GM19452 (cell line): Measurements from ENCODE around the gene USP48.

Source experiments
- ATAC-seq: cut with Tn5 transposase; IDR thresholded peaks from one replicate; pipeline ENCODE4 v1.9.1; 2021; ENCODE audit not compliant: unreplicated experiment

The USP48 gene

DNA sequence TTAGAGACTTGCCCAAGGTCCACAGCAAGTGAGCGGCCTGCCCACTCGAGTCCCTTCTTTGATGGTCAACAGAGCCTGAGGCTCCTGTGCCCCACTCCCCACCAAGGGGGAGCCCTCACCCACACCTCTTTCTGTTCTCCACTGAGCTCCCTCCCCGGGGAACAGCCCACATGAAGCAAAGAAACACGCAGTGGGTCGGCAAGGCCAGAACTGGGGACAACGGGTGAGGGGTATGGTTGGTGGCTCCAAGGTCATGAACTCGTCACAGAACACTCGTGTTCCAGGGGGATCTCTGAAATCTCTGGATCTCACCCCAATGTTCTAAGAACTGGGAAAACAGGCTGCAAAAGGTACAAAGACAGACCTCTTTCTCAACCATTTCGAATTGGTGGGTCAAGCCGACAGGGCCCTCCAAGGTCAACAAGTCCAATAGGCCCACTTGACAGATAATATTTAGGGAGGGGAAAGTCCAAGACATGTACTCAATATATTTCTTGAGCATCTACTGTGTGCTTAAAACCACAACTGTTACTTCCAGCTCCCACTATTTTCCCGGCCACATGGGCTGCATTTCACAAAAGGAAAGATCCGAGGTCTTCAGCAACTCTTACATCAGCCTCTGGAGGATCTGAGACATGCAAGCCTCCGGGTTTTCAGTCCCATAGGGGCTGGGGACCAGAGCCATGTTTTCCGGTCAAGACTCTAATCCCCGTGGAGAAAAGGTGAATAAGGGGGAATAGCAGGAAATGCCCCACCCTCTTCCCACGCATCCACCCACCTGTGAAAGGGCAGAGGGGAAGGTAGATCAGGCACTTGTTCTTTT, 112.7 kb downstream of the USP48 start:
- ATAC-seq: no peak

DNA sequence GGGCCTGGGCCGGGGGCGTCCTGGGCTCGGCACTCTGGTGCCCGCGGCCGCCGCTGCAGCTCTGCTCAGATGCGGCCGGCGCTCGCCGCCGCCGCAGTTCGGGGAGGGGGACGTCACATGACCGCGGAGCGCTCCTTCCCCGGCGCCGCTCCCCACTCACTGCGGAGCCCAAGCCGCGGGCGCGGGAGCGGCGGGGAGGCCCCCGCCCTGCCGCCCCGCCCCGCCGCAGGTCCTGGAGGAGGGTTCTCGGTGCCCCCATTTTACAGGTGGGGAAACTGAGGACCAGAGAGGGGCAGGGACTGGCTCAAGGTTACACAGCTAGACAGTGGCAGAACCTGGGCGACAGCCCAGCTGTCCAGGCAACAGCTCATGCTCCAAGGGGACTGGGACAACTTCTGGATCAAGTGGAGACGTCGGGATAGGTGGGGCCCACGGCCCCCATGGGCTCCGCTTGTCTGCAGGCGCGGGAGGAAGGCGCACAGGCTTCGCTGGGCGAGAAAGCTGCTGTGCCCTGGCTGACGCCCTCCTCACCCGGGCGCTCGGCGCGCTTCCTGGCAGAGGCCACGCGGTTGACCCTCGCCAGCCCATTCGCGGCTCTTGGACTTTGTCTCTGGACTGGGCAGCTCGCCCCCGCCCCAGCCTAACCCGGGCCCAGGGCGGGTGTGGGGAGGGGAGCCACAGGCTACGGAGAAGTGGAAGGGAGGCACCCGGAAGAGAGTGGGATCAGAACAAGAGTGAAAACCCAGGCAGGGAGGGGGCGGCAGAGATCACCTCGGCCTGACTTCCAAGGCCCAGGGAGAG, 113.5 kb downstream of the USP48 start, which contains the start of gene RAP1GAP:
Gene RAP1GAP, minus strand, starts transcription at position 100 of the 801 bp plus-strand sequence. CDS start 49,325 bp downstream, outside the sequence.
- ATAC-seq: no peak

DNA sequence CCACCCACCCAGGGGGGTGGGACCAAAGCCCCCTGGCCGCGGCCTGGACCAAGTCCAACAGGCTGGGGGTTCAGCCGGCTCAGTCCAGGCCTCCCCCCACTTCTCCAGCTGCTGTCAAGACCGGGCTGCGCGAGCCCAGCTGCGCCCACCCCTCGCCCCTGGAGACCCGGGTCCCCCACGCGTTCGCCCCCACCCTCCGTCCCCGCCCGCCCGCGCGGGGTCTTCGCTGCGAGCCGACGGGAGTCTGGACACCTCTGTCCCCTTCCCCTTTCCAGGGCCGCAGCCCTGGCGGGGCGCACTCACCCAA, 114.0 kb downstream of the USP48 start:
- ATAC-seq: no peak

DNA sequence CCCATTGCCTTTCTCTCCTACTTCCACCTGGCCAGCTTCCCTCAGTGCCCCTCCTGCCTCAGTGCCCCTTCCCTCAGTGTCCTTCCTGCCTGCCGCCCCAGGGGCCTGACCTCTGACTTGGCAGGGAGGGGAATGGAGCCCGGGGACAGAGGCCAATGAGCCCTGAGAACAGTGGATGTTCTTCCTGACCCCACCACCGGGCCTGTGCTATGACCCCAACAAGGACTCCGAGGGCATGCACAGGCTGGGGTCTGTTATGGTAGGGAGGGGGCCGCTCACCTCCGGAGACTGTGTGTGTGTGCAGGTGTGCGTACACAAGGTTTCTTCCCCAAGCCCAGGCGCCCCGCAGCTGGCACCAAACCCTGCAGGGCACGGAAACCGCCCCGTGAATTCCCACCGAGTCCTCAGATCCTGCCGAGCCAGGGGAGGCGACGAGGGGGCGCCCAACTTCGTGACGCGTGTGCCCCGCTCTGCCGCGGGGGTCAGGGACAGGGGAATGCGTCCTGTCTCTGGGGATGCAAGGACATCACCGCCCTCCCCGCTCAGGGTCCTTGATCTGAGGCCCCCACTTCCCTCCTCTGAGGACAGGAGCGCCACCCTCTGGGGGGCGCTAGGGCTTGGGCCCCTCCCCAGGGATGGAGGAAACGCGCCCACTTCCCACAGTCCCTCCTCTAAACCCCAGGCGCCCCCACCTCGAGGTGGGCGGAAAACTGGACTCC, 114.6 kb downstream of the USP48 start:
- no peak for ATAC-seq

DNA sequence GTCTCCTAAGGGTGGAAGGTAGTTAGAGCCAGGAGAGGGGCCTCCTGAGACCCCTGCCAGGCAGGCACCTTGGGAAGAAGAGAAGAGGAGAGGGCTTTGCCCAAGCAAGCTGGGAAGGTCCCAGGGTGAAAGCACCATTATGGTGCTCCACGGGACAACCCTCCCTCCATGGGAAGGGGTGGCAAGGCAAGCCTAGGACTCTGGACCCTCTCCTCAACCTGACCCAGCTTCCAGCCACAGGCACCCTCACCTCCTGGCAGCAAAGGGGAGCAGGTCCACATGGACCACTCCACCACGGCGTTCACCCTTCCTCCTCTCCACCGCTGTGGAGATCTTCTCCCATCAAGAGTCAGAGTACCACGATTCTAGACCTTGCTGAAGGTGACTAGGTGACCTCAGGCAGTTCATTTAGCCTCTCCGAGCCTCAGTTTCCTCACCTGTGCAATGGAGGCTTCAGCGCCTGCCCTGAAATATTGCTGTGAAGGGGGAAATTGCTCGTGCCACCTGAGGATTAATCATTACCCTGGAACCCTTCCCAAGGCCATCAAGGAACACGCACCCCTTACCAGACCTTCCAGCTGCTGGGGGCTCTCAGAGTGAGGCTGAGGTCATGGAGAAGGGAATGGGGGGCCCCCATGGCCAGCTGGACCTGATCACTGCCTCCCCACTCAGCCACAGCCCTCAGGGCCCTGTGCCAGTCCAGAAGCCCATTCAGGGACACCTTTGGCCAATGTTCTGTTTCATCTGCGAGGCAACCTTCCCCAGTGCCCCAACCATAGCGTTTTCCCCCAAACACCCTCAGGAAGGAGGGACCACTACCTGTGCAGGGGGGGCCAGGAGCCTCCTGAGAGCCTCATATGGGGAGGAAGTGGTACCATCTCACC, 115.4 kb downstream of the USP48 start:
- ATAC-seq: no peak

DNA sequence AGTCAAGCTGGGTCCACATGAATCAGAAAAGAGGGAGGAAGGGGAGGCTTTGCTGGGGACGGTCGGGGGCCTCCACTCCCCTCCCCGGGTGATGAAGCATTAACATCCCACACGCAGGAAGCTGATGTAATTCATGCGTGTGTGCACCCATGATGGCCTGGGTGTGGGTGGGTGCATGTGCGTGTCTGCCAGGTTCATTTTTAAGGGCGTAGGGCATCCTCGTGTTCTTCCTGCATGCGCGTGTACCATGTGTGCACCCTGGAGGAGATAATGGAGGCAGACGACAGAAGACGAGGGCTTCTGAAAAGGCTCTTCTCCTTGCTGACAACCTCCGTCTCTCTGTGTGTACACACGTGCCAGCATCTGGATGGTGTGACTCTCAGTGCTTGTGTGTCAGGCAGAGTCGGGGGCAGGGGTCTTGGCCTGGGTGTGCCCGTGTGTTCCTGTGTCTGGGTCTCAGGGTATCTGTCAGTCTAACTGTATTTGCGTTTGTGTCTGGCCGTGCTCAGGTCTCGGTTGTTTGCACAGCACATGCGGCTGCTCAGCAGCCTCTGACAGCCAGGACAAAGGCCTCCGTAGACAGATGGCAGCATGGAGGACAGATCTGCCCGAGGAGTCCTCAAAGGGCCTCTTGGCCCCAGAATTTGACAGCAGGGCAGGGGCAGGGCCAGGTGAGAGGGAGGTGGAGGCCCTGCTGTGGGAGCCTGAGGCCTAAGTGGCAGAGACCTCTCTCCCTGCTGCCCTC, 116.2 kb downstream of the USP48 start:
- no peak for ATAC-seq

DNA sequence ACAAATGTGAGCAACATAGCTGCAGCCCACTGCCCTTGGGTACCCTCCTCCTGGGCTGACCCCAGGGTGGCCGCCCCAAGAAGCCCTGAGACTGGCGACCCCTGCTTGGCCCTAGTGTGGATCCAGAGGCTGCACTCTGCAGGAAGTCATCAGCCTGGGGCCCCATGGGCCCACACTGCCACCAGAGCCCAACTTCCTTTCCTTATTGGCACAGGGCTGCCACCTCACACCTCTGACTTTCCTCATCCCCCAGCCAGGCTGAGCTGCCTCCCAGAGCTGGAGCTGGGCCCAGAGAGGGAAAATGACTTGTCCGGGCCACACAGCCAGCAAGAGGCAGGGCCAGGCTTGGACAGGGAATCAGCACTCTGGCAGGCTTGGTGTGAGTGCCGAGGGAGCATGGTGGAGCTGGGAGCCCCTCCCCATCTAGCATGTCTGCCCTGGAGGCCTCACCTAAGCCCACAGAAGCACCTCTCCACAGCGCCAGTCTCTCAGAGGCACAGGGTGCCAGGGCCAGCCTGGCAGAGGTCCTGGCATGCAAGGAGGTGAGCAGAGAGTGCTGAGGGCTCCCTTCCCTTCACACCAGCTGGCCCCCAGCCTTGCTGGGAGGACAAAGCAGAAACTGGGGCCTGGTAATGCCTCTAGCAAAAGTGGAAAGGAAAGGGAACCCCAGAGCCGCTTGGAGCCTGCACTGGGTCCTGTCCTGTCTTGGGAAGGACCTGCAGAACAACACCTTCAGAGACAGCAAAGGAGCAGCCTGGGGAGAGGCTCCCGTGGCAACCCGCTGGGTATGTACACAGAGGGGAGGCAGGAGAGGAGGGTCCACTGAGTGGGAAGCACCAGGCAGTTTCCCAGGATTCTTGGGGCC, 117.0 kb downstream of the USP48 start:
- ATAC-seq: no peak

DNA sequence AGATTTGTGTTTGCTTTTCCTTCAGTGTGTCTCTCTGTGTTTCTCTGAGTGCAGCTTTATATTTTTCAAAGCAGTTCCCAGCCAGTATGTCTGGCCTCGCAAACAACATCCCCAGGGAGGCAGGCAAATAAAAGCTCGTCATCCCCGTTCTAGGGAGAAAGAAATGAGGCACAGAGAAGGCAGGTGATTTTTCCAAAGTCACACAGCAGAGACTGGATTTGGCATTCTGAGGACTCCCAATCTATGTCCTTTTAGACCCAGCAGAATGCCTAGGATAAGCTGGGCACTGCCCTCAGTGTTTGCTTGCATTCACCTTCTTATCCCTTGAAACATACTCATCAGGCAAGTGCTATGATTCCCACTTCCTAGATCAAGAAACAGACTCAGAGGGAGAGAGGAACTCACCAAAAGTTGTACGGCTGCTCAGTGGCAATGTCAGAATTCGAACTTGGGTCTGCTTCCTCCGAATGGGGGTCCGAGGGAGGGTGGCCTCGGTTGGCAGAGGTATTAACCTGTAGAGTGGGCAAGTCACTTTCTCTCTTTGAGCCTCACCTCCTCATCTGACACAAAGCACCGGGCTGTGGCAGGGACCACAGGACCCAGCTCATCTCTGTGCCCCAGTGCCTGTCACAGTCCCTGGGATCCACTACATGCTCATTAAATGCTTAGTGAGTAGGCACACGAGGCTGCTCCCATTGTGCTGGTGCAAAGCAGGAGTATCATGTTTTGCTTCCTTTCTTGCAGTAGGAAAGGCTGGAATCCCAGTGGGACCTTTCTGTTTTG, 118.0 kb downstream of the USP48 start:
- ATAC-seq: no peak

DNA sequence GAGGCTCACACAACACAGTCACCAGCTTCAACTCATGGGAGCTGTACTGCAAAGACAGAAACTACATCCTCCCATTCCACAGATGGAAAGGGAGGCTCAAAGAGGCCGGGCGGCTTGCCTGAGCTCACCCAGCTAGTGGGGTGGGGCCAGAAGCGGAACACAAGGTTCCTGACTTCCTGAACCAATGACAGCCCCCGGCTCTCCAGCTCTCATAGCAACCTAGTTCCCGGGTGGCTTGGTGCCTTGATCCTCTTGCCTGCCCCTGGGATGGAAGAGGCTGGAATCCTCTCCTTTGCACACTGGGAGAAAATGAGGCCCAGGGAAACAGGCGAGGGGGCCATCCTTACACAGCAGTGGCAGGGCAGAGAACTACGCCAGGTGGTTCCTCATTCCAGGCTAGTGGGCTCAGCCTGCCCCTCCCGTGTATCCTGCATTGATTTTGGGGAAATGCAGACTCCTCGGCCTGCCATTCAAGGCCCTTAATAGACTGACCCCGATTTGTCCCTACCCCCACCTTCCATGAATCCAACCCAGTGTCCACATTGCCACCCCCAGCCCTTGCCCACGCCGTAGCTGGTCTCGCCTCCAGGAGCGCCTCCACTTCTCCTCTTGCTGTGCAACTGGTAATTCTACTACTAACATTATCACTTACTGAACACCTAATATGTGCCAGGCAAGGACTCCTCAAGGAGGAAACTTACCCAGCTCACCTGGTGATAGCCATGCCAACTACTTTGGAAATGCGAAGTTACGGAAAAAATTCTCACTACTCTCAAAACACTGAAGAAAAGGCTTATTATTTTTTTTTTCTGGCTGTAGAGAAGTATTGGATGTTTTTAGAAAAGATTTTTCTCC, 118.8 kb downstream of the USP48 start:
- ATAC-seq: no peak

DNA sequence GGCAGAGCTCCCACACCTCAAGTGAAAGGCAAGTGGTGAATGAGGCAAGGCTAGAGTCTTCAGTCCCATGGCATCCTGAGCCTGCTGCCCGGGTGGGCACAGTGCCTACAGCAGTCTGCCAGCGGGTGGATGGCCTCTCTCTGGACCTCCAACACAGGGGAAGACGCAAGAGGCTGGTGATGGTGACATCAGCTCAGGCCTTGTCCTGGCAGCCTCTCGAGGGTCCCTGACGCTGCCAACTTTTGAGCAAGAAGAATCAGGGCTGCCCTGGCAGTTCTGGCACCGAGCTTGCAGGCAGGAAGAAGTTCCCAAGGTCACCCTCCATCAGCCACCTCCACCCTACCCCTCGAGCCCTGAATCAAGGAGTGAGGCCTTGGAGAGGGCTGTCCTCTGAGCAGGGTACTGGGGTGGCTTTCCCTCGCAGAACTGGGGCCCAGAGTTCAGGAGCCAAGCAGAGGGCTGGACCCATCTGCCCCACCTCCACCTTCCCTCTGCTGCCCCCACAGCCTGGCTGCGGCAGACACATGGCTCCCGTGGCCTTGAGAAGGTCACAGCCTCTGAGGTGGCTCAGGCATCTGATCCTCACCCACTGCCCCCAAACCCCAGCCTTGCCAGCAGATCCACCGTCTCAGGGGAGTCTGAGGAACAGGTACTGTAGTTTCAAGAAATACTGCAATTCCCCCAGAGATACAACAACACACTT, 119.5 kb downstream of the USP48 start:
- no peak for ATAC-seq

DNA sequence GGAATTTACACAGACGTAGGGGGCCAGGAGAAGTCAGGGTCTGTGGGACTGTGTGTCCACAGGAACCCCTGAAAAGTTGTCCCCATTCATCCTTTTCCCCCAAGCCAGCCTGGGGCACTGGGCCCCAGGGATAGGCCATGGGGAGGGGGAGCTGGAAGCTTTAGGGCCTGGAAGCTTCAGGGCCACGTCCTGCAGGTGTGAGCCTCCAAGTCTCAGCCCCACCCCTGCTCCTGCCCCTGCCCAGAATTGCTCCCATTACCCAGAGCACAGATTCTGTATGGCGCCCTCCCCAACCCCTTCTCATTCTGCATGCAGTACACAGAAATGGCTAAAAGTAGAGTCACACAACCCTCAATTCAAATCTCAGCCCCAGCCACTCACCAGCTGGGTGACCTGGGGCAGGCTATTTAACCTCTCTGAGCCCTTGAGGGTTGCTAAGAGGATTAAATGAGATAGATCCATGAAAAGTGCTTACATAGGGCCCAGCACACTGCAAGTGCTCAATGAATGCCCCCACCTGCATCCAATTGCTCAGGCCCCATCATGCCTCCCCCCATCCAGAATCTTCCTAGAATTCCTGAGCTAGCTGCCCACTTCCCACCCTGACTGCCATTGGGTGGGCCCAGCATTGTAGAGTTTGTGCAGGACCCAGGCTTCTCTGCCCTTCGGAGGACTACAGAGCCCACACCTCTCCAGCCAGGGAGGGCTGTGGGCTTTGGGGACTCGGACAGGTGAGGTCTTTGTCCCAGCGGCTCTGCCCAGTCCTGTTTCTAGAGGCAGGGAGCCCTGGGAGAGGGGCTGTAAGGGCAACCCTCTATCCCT, 120.3 kb downstream of the USP48 start:
- no peak for ATAC-seq

DNA sequence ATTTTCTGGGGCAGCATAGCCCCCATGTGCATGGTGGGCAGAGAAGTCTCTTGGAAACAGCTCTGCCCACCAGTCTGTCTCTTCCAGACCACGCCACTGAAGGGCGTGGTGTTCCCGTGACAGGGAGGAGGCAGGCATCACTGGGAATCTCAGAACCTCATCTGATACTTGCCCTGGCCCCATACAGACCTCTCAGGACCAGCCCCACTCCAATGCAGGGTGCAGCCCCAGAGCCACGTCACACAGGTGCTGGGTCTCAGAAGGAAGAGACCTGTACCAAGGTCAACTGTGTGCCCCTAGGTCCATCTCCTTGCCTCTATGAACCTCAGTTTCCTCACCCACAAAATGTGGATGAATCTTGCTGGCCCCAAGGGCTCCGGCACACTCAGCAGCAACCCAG, 121.1 kb downstream of the USP48 start:
- no peak for ATAC-seq

DNA sequence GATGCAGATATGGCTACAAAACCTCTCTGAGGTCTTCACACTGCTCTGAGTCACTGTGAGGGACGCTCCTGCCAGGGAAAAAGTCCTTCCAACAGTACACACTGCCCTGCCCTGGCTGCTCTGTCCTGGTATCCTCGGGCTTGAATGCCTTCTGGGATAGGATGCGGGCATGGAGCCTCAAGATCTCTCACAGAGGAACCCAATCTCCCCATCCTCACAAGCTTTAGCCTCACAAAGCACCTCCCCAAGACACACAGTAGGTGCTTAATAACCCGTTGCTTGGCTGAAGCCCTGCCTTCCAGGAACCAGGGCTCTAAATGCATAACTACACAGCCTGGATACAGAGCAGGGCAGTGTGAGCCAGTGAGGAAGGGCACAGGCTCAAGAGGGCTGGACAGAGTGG, 123.0 kb downstream of the USP48 start:
- ATAC-seq: no peak

DNA sequence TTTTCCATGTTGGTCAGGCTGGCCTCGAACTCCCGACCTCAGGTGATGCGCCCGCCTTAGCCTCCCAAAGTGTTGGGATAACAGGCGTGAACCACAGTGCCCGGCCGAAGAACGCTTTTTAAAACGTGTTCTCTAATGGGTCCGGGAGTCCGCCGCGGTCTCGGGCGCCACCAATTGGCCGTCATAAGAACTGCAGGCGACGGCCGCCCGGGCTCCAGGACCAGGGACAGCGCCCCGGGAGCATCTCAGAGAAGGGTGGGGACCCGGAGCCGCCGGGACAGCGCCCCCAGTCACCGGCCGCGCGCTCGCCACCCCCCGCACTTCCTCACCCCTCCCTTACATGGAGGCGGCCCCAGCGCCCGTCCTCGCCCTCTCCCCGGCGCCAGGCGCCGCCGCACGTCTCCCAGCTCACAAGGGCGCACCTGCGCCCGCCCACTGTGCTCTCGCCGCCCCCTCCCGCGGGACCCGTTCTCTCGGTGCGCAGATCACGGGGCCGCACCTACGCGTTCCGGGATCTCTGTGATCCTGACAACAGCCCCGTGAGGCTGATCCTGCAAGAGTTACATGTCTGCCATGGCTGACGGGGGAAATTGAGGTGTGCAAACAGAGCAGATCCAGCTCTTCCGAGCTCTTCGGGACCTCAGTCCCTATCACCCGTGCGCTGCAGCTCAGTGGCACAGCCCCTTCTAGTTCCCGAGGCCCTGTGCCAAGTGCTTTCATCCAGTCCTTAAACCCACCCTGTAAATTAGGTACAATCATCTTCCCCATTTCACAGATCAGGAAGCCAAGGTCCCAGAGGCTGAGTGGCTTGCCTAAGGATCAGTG, 123.6 kb downstream of the USP48 start:
- no peak for ATAC-seq
